GM23338 (cell line): ENCODE measurements around the gene ELN.

ENCODE experiments used
- CTCF ChIP-seq, 2 experiments: fragments of 200-600 bp in 1 of 2; sonication (generic) in 1 of 2; conservative IDR thresholded peaks; 2 replicates each; pipeline versions ENCODE4 v1.5.1 to v1.6.1; 2016 to 2017; ENCODE audit warnings: antibody characterized with exemption in 2 of 2, low read depth in 2 of 2, mild to moderate bottlenecking in 2 of 2, moderate library complexity in 1 of 2
- ETS1 ChIP-seq: IDR thresholded peaks from 2 replicates; pipeline ENCODE4 v1.6.1; 2016; ENCODE audit warnings: antibody characterized with exemption
- EZH2phosphoT487 ChIP-seq: fragments of 200-600 bp; sonication (generic); IDR thresholded peaks from one replicate; pipeline ENCODE4 v1.8.1; 2018; ENCODE audit warnings: antibody characterized with exemption; ENCODE audit not compliant: unreplicated experiment

GRCh38 chr7:73991522-73992100 is 36.4 kb upstream of the ELN start:
- no peak for TF ChIP-seq CTCF (conservative IDR thresholded peaks at IDR 0.05; ENCODE audit: low read depth in 2 of 2)
- TF ChIP-seq ETS1 = no peak
- no peak for TF ChIP-seq EZH2phosphoT487
